ENCODE results near the gene TTLL8.

TTLL8 gene

GRCh38 chr22:50059881-50060262 lies 1.8 kb upstream of the TTLL8 start:
- H3K27ac ChIP-seq (ENCODE audit: low read length): no peak overlapping the region
- no peaks in the 10 kb centered on the region for H3K9me3 ChIP-seq (replicated peaks; ENCODE audit: insufficient read depth, low read length)
- H4K20me1 ChIP-seq (ENCODE audit: insufficient read depth, low read length): no peaks in the 10 kb centered on the region
- no peak overlapping the region for H3K4me3 ChIP-seq (ENCODE audit: low read length)
- H3K79me2 ChIP-seq (ENCODE audit: low read length): no peaks in the 10 kb centered on the region
- H3F3A ChIP-seq (ENCODE audit: insufficient read depth, low read length): no peaks in the 10 kb centered on the region
- DNase-seq: no peak
- H3K36me3 ChIP-seq (replicated peaks; ENCODE audit: insufficient read depth, low read length): no peaks in the 10 kb centered on the region
- H2AFZ ChIP-seq (ENCODE audit: low read length): peak overlapping the region; percentile 58; the same call in 1 of the 2 replicates
- H3K4me2 ChIP-seq (ENCODE audit: low read depth, low read length): peak overlapping the region; percentile 63
- TF ChIP-seq CTCF (IDR thresholded peaks at IDR 0.05; ENCODE audit: low read length): no peak
- no peak for TF ChIP-seq EZH2 (optimal IDR thresholded peaks at IDR 0.05; ENCODE audit: low read depth, low read length)
- no peak for TF ChIP-seq EZH2phosphoT487 (IDR thresholded peaks at IDR 0.05; ENCODE audit: low read length)
- no peaks in the 10 kb centered on the region for H3K9me2 ChIP-seq (replicated peaks; ENCODE audit: insufficient read depth, low read length)
- H3K4me1 ChIP-seq (ENCODE audit: low read length): peaks cover 7% of the 10 kb centered on the region; the same call in 1 of the 2 replicates
- H3K9ac ChIP-seq (ENCODE audit: low read length): no peak overlapping the region
- H3K27me3 ChIP-seq (replicated peaks; ENCODE audit: insufficient read depth, low read length): peaks cover 56% of the 10 kb centered on the region

GRCh38 chr22:50058906-50059880 lies 1.1 kb upstream of the TTLL8 start:
- H3K9ac ChIP-seq (ENCODE audit: low read length): no peak overlapping the region
- peaks cover 7% of the 10 kb centered on the region; the same call in 1 of the 2 replicates for H3K4me1 ChIP-seq (ENCODE audit: low read length)
- no peaks in the 10 kb centered on the region for H3K36me3 ChIP-seq (replicated peaks; ENCODE audit: insufficient read depth, low read length)
- H2AFZ ChIP-seq (ENCODE audit: low read length): peak overlapping the region; percentile 58
- H3F3A ChIP-seq (ENCODE audit: insufficient read depth, low read length): peaks cover 4% of the 10 kb centered on the region; the same call in 1 of the 2 replicates
- peak overlapping the region; percentile 34; the same call in 1 of the 2 replicates for H3K27ac ChIP-seq (ENCODE audit: low read length)
- peaks cover 49% of the 10 kb centered on the region for H3K27me3 ChIP-seq (replicated peaks; ENCODE audit: insufficient read depth, low read length)
- H3K4me3 ChIP-seq (ENCODE audit: low read length): peak overlapping the region; percentile 12; the same call in 1 of the 2 replicates
- H4K20me1 ChIP-seq (ENCODE audit: insufficient read depth, low read length): no peaks in the 10 kb centered on the region
- no peaks in the 10 kb centered on the region for H3K9me3 ChIP-seq (replicated peaks; ENCODE audit: insufficient read depth, low read length)
- peak overlapping the region; percentile 63 for H3K4me2 ChIP-seq (ENCODE audit: low read depth, low read length)
- H3K9me2 ChIP-seq (replicated peaks; ENCODE audit: insufficient read depth, low read length): no peaks in the 10 kb centered on the region
- TF ChIP-seq CTCF (IDR thresholded peaks at IDR 0.05; ENCODE audit: low read length) (no peak), EZH2phosphoT487 (IDR thresholded peaks at IDR 0.05; ENCODE audit: low read length) (no peak), EZH2 (optimal IDR thresholded peaks at IDR 0.05; ENCODE audit: low read depth, low read length) (no peak)
- H3K79me2 ChIP-seq (ENCODE audit: low read length): no peaks in the 10 kb centered on the region
- peak; percentile 75 for DNase-seq

- no peak overlapping the region for H2AFZ ChIP-seq (ENCODE audit: low read length)
- H3K9me3 ChIP-seq (replicated peaks; ENCODE audit: insufficient read depth, low read length): no peaks in the 10 kb centered on the region
- no peak overlapping the region for H3K4me3 ChIP-seq (ENCODE audit: low read length)
- no peaks in the 10 kb centered on the region for H3K36me3 ChIP-seq (replicated peaks; ENCODE audit: insufficient read depth, low read length)
- no peaks in the 10 kb centered on the region for H4K20me1 ChIP-seq (ENCODE audit: insufficient read depth, low read length)
- no peak overlapping the region for H3K4me2 ChIP-seq (ENCODE audit: low read depth, low read length)
- peaks cover 5% of the 10 kb centered on the region; the same call in 1 of the 2 replicates for H3F3A ChIP-seq (ENCODE audit: insufficient read depth, low read length)
- no peaks in the 10 kb centered on the region for H3K79me2 ChIP-seq (ENCODE audit: low read length)
- H3K9me2 ChIP-seq (replicated peaks; ENCODE audit: insufficient read depth, low read length): no peaks in the 10 kb centered on the region
- no peak overlapping the region for H3K27ac ChIP-seq (ENCODE audit: low read length)
- TF ChIP-seq EZH2 (optimal IDR thresholded peaks at IDR 0.05; ENCODE audit: low read depth, low read length) (no peak), CTCF (IDR thresholded peaks at IDR 0.05; ENCODE audit: low read length) (no peak), EZH2phosphoT487 (IDR thresholded peaks at IDR 0.05; ENCODE audit: low read length) (no peak)
- H3K4me1 ChIP-seq (ENCODE audit: low read length): peaks cover 7% of the 10 kb centered on the region; the same call in 1 of the 2 replicates
- peaks cover 48% of the 10 kb centered on the region for H3K27me3 ChIP-seq (replicated peaks; ENCODE audit: insufficient read depth, low read length)
- DNase-seq: no peak
- H3K9ac ChIP-seq (ENCODE audit: low read length): no peak overlapping the region
These were observed 629 bp downstream of the TTLL8 start for GRCh38 chr22:50057278-50058060.
